Head of caudate nucleus (tissue), 42 donors: Measurements from ENCODE around the gene NPHP4.
A peak's percentile ranks its signal among the peaks of the same experiment; 100 is the strongest.

Experiments used
- DNase-seq, 42 donors: peaks; one replicate each; pipeline versions ENCODE4 v3.0.0 to v3.0.0-alpha.2; 2020 to 2021; ENCODE audit warnings: mixed read lengths in 7 of 42
- intact Hi-C: fragments of 100-400 bp; cut with DNase I; formaldehyde crosslinking; loops from one replicate; pipeline ENCODE4 v1.15.0; 2022

NPHP4 gene

DNA sequence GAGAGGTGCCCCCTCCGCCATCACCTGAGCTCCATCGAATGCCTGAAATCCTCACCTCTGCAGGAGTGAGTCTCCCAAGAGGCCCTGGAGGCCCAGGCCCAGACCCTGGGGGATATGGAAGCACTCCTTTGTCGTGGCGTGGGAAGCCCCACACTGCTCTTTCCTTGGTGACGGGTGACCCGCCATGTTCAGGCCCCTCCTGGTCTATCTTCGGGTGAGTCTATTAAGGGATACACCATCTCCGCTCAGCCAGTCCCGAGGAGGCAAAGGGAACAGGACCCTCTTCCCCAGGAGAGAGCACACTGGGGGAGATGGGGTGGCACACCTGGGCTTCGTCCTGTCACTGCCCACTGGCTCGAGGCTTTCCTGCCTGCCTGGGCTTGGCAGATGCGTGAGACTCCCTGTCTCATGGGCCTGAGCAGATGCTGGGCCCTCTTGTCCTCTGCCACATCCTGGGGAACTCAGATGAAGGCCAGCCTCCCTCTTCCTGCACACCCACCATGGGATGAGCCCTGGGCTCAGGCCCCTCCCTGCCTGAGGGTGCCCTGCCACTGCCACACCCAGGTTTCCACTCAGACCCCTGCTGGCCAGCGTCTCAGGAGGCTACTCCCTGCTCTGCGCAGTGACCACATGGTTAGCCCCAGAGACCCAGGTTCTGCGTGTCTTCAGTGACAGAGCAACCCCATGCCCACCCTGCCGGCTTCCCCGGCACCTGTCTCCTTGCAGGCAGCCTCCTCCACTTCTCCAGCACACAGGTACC lies 3.8 kb upstream of the NPHP4 start:
- intact Hi-C loops: no loop called here
- peak in 1 of 42 donors; percentile 20 for DNase-seq

DNA sequence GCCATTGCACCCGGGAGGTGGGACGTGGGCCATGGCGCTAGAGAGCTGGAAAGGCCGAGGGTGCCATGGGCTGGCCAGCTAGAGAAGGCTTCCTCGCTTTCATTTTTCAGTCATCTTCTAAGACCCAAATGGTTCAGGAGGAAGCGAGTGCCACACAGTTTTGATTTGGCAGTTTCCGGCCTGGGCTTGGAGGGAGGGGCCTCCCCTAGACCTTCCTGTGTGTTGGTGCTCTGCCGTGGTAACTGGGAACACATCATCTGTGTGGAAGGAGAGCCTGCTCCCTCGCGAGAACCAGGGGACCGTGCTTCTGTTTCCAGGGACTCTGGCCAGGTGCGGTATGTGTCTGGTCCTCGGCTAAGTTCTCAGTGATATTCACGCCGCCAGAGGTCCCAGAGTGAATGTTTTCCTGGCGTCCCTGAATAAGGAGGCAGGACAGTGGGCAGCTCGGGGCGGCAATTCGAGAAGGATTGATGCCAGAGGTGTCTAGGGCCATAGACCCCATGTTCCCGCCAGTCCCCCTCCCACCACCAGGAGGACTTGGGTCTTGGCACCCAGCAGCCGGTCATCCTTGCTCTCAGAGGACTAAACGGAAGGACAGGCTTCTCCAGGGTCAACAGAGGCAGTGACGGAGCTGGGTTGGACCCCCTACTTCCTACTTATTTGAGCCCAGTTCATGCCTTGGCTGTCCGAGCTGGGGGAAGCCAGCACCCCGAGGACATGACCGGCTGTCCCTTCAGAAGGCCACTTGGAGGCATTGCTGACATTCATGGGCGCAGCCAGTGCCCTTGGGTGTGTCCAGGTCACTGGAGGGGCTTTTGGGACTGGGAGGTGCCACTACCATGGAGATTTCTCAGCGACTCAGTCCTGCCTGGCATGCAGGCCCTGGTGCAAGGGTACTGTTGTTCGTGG lies 2.7 kb upstream of the NPHP4 start:
- DNase-seq: peak in 7 of 42 donors; percentile 29 to 55 (median 48)

GRCh38 chr1:5993556-5994491 lies 1.6 kb upstream of the NPHP4 start:
- intact Hi-C loops: no loop called here
- DNase-seq: peak in 3 of 42 donors; percentile 4 to 32 (median 30)

More for the DNA sequence above, 2.7 kb upstream of the NPHP4 start:
- intact Hi-C loops: no loop called here

DNA sequence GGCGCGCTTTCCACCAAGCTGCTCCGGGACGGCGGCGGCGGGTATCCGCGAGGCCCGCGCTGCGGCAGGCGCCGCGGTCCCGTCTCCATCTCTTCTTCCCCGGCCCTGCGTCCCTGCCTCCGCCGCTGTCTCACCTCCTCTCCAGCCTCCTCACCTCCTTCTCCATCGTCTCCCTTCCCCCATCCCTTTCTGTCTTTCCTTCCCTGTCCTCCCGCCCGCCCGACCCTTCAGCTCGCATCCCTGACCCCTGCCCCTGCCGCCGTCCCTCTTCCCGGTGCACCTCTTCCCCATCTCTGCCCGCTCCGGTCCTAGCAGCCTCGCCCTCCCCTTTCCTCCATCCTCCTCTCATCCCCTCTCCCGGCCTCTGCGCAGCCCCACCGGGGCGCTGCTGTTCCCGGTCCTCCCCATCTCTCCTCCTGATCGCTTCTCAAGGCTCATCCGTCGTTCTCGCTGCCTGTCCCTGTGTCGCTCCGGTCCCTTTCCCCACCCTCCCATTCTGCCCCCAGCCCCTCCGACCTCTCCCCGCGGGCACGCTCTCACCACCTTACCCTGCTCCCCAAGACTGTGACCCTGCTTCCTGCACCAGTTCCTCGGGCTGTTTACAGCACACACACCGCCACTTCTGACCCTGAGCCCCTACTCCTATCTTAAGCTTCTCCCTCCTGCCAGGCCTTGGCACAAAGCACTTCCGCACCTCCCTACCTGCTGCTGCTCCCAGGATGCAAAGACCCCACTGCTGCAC lies 760 bp upstream of the NPHP4 start:
- intact Hi-C loops: no loop called here
- peak in 15 of 42 donors; percentile 22 to 59 (median 52) for DNase-seq

GRCh38 chr1:5991381-5992025 lies 722 bp downstream of the NPHP4 start:
- DNase-seq: peak in 27 of 42 donors; percentile 21 to 68 (median 51)
- intact Hi-C loops: no loop called here

DNA sequence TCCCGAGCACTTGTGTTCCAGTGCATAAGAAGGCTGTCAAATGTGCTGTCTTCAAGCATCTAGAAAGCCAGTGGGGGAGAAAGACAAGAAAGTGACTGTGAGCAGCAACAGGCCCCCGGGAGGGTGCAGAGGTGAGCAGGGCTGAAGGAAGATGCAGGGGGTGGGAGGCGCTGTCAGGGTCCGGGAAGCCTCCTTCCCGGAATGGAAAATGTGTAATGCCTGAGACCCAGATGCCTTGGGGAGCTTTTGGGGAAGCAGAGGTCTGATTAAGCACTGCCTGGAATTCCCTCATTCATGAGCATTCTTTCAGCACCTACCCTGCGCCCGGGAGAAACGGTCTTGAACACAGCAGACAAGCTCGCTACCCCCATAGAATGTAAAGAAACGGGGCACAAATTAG lies 1.3 kb downstream of the NPHP4 start:
- intact Hi-C loops: no loop called here
- peak in 8 of 42 donors; percentile 14 to 53 (median 36) for DNase-seq

- intact Hi-C loops: no loop called here
- peak in 4 of 42 donors; percentile 1 to 27 (median 4) for DNase-seq
Observed at GRCh38 chr1:5989731-5990271, 2.4 kb downstream of the NPHP4 start.

GRCh38 chr1:5989286-5989605 lies 3.0 kb downstream of the NPHP4 start:
- no peak for DNase-seq
- intact Hi-C loops: no loop called here

- intact Hi-C loops: no loop called here
- DNase-seq: peak in 2 of 42 donors; percentile 26 to 30
Observed at GRCh38 chr1:5988596-5989285, 3.5 kb downstream of the NPHP4 start.

- intact Hi-C loops: no loop called here
- DNase-seq: no peak
Observed at GRCh38 chr1:5986018-5986417, 6.2 kb downstream of the NPHP4 start.

GRCh38 chr1:5985250-5985649 lies 7.0 kb downstream of the NPHP4 start:
- intact Hi-C loops: no loop called here
- DNase-seq: no peak

DNA sequence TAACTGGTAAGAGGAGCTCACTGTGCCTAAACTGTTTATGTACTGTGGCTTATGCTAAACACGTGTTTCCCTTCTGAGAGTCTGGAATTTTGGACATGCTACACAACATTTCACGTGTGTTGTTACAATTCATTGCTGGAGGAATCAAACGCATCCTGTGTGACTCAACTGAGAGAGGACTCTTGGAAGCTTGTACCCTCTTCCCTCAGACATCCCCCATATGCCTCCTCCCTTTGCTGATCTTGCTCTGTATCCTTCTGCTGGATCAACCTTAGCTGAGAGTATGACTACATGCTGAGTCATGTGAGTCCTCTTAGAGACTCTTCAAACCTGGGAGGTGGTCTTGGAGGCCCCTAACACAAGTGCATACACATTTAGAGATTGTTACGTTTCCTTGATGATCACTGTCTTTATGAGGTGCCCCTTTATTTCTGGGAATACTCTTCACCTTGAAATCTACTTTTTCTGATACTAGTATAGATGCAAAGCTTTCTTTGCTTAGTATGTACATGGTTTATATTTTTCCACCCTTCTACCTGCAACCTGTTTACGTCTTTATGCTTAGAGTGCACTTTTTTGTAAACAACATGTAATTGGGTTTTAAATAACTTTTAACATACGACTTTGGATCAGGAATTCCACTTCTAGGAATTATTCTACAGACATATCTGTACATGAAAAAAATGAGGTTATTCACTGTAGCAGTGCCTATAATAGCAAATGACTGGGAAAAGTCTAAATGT lies 8.7 kb downstream of the NPHP4 start:
- intact Hi-C loops: no loop called here
- DNase-seq: no peak

- intact Hi-C loops: no loop called here
- no peak for DNase-seq
Observed at GRCh38 chr1:5982868-5983267, 9.4 kb downstream of the NPHP4 start.

DNA sequence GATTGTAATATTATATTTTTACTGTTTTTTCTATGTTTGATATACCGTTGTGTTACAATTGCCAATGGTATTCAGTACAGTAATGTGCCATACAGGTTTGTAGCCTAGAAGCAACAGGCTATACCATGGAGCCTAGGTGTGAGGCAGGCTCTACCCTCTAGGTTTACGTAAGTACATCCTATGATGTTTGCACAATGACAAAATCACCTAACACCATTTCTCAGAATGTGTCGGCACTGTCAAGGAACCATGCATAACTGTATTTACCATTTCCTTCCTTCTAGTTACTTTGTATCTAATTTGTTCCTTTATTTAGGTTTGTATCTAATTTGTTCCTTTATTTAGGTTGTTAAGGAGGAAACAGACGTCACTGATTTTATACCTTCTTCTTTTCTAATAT lies 9.9 kb downstream of the NPHP4 start:
- intact Hi-C loops: no loop called here
- no peak for DNase-seq

GRCh38 chr1:5981009-5981380 lies 11.2 kb downstream of the NPHP4 start:
- peak in 2 of 42 donors; percentile 14 to 24 for DNase-seq
- intact Hi-C loops: no loop called here

GRCh38 chr1:5980314-5981008 lies 11.8 kb downstream of the NPHP4 start:
- peak in 41 of 42 donors; percentile 26 to 90 (median 70) for DNase-seq
- intact Hi-C loops: no loop called here
